SK-N-MC (cell line): ENCODE measurements around the gene CAMKMT.

Source experiments
- DNase-seq: peaks from one replicate; pipeline ENCODE4 v3.0.0-alpha.2; 2011; ENCODE audit warnings: low read depth, low spot score
- H3K27ac ChIP-seq: fragments of 200-600 bp; sonication (generic); 2 replicates; pipeline ENCODE4 v1.5.1; 2016; ENCODE audit warnings: mixed run types
- H3K36me3 ChIP-seq: fragments of 200-600 bp; sonication (generic); 2 replicates; pipeline ENCODE4 v1.6.1; 2017; ENCODE audit warnings: antibody characterized with exemption, low read length, mixed read lengths; ENCODE audit not compliant: insufficient read depth
- H3K4me3 ChIP-seq: fragments of 200-600 bp; sonication (generic); 2 replicates; pipeline ENCODE4 v1.5.1; 2016
- H3K9ac ChIP-seq: fragments of 200-600 bp; sonication (generic); 2 replicates; pipeline ENCODE4 v1.8.0; 2017; ENCODE audit warnings: mixed run types, mixed read lengths; ENCODE audit not compliant: insufficient read length
- H3K9me3 ChIP-seq: fragments of 200-600 bp; sonication (generic); 2 replicates; pipeline ENCODE4 v1.6.1; 2017; ENCODE audit warnings: low read depth, mild to moderate bottlenecking, antibody characterized with exemption, low read length, moderate library complexity, mixed read lengths
- EZH2 ChIP-seq: fragments of 200-600 bp; sonication (generic); IDR thresholded peaks from one replicate; pipeline ENCODE4 v1.6.1; 2017; ENCODE audit warnings: antibody characterized with exemption
- FOXP2 ChIP-seq: optimal IDR thresholded peaks from 2 replicates; pipeline ENCODE3; 2011; ENCODE audit warnings: mild to moderate bottlenecking, moderate library complexity; ENCODE audit not compliant: insufficient read depth; ENCODE audit errors: extremely low read length, control extremely low read depth
- POLR2AphosphoS5 ChIP-seq: IDR thresholded peaks from 2 replicates; pipeline ENCODE4 v1.6.1; 2012; ENCODE audit warnings: mild to moderate bottlenecking, low read depth, low read length, borderline replicate concordance

The CAMKMT gene

GRCh38 chr2:44687686-44688455 is 326.1 kb downstream of the CAMKMT start:
- Histone ChIP-seq H3K27ac (no peak overlapping the region), H3K36me3 (no peaks in the 10 kb centered on the region), H3K4me3 (no peak overlapping the region), H3K9ac (no peak overlapping the region), H3K9me3 (no peaks in the 10 kb centered on the region)
- no peak for DNase-seq
- TF ChIP-seq EZH2, result no peak

- no peak overlapping the region for H3K27ac ChIP-seq
- H3K4me3 ChIP-seq, result no peak overlapping the region
- TF ChIP-seq EZH2 (no peak), FOXP2 (no peak), POLR2AphosphoS5 (no peak)
- H3K36me3 ChIP-seq, result no peaks in the 10 kb centered on the region
- H3K9me3 ChIP-seq, result no peaks in the 10 kb centered on the region
- no peak for DNase-seq
- no peak overlapping the region for H3K9ac ChIP-seq
Observed at GRCh38 chr2:44688456-44689124, 326.8 kb downstream of the CAMKMT start.

GRCh38 chr2:44689516-44689915 is 327.8 kb downstream of the CAMKMT start:
- DNase-seq, result no peak
- no peak for TF ChIP-seq EZH2
- no peak for TF ChIP-seq FOXP2
- TF ChIP-seq POLR2AphosphoS5, result no peak
- no peak overlapping the region for H3K9ac ChIP-seq

GRCh38 chr2:44691174-44691785 is 329.5 kb downstream of the CAMKMT start:
- Histone ChIP-seq H3K27ac (no peak overlapping the region), H3K9me3 (no peaks in the 10 kb centered on the region)
- no peak for DNase-seq

More at GRCh38 chr2:44689516-44689915, 327.8 kb downstream of the CAMKMT start:
- H3K36me3 ChIP-seq, result no peaks in the 10 kb centered on the region
- H3K27ac ChIP-seq, result no peak overlapping the region
- H3K9me3 ChIP-seq, result no peaks in the 10 kb centered on the region
- H3K4me3 ChIP-seq, result no peak overlapping the region

GRCh38 chr2:44692821-44693220 is 331.1 kb downstream of the CAMKMT start:
- no peak for DNase-seq
- TF ChIP-seq FOXP2, result no peak
- TF ChIP-seq EZH2, result no peak
- TF ChIP-seq POLR2AphosphoS5, result no peak
- no peak overlapping the region for H3K4me3 ChIP-seq

More at GRCh38 chr2:44691174-44691785, 329.5 kb downstream of the CAMKMT start:
- no peak overlapping the region for H3K4me3 ChIP-seq
- H3K9ac ChIP-seq, result no peak overlapping the region
- H3K36me3 ChIP-seq, result no peaks in the 10 kb centered on the region
- TF ChIP-seq FOXP2 (no peak), EZH2 (no peak), POLR2AphosphoS5 (no peak)

GRCh38 chr2:44700824-44701223 is 339.1 kb downstream of the CAMKMT start:
- no peaks in the 10 kb centered on the region for H3K36me3 ChIP-seq
- no peaks in the 10 kb centered on the region for H3K9me3 ChIP-seq
- no peak overlapping the region for H3K4me3 ChIP-seq
- no peak for DNase-seq
- no peak overlapping the region for H3K9ac ChIP-seq
- H3K27ac ChIP-seq, result no peak overlapping the region
- TF ChIP-seq FOXP2, result no peak
- no peak for TF ChIP-seq EZH2
- no peak for TF ChIP-seq POLR2AphosphoS5

More at GRCh38 chr2:44692821-44693220, 331.1 kb downstream of the CAMKMT start:
- no peaks in the 10 kb centered on the region for H3K9me3 ChIP-seq
- no peaks in the 10 kb centered on the region for H3K36me3 ChIP-seq
- no peak overlapping the region for H3K9ac ChIP-seq
- H3K27ac ChIP-seq, result no peak overlapping the region

GRCh38 chr2:44705356-44705755 is 343.6 kb downstream of the CAMKMT start:
- Histone ChIP-seq H3K9me3 (no peaks in the 10 kb centered on the region), H3K9ac (no peak overlapping the region), H3K4me3 (no peak overlapping the region)

GRCh38 chr2:44705876-44706480 is 344.2 kb downstream of the CAMKMT start:
- TF ChIP-seq EZH2, result no peak
- no peak for TF ChIP-seq FOXP2
- Histone ChIP-seq H3K27ac (no peak overlapping the region), H3K9me3 (no peaks in the 10 kb centered on the region), H3K36me3 (no peaks in the 10 kb centered on the region), H3K9ac (no peak overlapping the region), H3K4me3 (no peak overlapping the region)
- DNase-seq, result no peak

More at GRCh38 chr2:44705356-44705755, 343.6 kb downstream of the CAMKMT start:
- no peak for DNase-seq
- Histone ChIP-seq H3K27ac (no peak overlapping the region), H3K36me3 (no peaks in the 10 kb centered on the region)
- TF ChIP-seq FOXP2 (no peak), POLR2AphosphoS5 (no peak), EZH2 (no peak)
